HCEC 1CT (cell line): ENCODE measurements around the gene NUP98.

Source experiments
- DNase-seq: peaks from one replicate; pipeline ENCODE4 v3.0.0-alpha.2; 2017

Gene NUP98

GRCh38 chr11:3723014-3723708 is 74.2 kb downstream of the NUP98 start:
- DNase-seq, result peak; percentile 99

- no peak for DNase-seq
These were observed 75.3 kb downstream of the NUP98 start for GRCh38 chr11:3722100-3722499.

- no peak for DNase-seq
These were observed 76.4 kb downstream of the NUP98 start for GRCh38 chr11:3720997-3721396.

GRCh38 chr11:3712274-3712673 is 85.1 kb downstream of the NUP98 start:
- no peak for DNase-seq

- peak; percentile 10 for DNase-seq
These were observed 86.7 kb downstream of the NUP98 start for GRCh38 chr11:3710485-3711259.

GRCh38 chr11:3709977-3710376 is 87.4 kb downstream of the NUP98 start:
- DNase-seq, result no peak

GRCh38 chr11:3707176-3707575 is 90.2 kb downstream of the NUP98 start:
- no peak for DNase-seq

GRCh38 chr11:3703383-3703782 is 94.0 kb downstream of the NUP98 start:
- no peak for DNase-seq

- DNase-seq, result no peak
These were observed 96.4 kb downstream of the NUP98 start for GRCh38 chr11:3700910-3701309.

- DNase-seq, result no peak
These were observed 96.9 kb downstream of the NUP98 start for GRCh38 chr11:3700410-3700809.

GRCh38 chr11:3686751-3687150 is 110.6 kb downstream of the NUP98 start:
- DNase-seq, result no peak

- DNase-seq, result no peak
These were observed 111.4 kb downstream of the NUP98 start for GRCh38 chr11:3685923-3686322.

GRCh38 chr11:3684819-3685172 is 112.6 kb downstream of the NUP98 start:
- DNase-seq, result no peak

GRCh38 chr11:3684129-3684818 is 113.1 kb downstream of the NUP98 start:
- no peak for DNase-seq

- no peak for DNase-seq
These were observed 114.3 kb downstream of the NUP98 start for GRCh38 chr11:3683039-3683438.

GRCh38 chr11:3679077-3679476 is 118.3 kb downstream of the NUP98 start:
- DNase-seq, result no peak

GRCh38 chr11:3675971-3676370 is 121.4 kb downstream of the NUP98 start:
- no peak for DNase-seq

GRCh38 chr11:3674189-3674588 is 123.2 kb downstream of the NUP98 start:
- DNase-seq, result peak; percentile 14

GRCh38 chr11:3671334-3672254 is 125.8 kb downstream of the NUP98 start, which contains the start of gene CHRNA10:
TSS of gene CHRNA10 (minus strand) at chr11:3671384. CDS start at chr11:3671312, 72 bp downstream.
- DNase-seq, result no peak

- no peak for DNase-seq
These were observed 127.6 kb downstream of the NUP98 start for GRCh38 chr11:3669742-3670183.

- no peak for DNase-seq
These were observed 128.2 kb downstream of the NUP98 start for GRCh38 chr11:3669128-3669527.
